GM19452 (cell line): ENCODE measurements around the gene RFTN2.
A peak's percentile ranks its signal among the peaks of the same experiment; 100 is the strongest.
"Not testable (repeated sequence)": the region's sequence is repeated elsewhere in the genome, so short reads cannot be mapped to it uniquely, and the experiment has no call there.

Source experiments
- ATAC-seq: cut with Tn5 transposase; IDR thresholded peaks from one replicate; pipeline ENCODE4 v1.9.1; 2021; ENCODE audit not compliant: unreplicated experiment

RFTN2 gene

GRCh38 chr2:197675711-197676188 lies 363 bp upstream of the RFTN2 start:
- no peak for ATAC-seq

GRCh38 chr2:197674591-197674990 lies 796 bp downstream of the RFTN2 start:
- no peak for ATAC-seq

- no peak for ATAC-seq
Observed at GRCh38 chr2:197674060-197674459, 1.3 kb downstream of the RFTN2 start.

GRCh38 chr2:197673606-197674005 lies 1.8 kb downstream of the RFTN2 start:
- ATAC-seq: no peak

DNA sequence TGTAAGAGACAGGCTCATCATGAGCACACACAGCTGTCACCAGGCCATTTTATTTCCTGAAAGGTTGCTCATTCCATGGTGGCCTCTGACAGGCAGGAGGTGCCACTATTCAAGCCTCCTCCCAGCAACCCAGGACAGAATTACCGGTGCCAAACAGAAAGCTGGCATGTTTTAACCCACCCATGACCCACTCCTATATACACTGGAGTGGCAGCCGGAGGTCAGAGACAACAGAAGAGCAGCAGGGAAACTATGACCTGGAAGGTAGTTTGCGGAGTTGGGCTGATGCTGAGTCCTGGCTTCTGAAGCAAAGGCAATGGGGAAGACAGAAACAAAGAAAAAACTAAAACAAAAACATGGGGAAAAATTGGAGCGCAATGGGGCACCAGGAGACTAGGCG lies 2.3 kb downstream of the RFTN2 start:
- ATAC-seq: no peak

DNA sequence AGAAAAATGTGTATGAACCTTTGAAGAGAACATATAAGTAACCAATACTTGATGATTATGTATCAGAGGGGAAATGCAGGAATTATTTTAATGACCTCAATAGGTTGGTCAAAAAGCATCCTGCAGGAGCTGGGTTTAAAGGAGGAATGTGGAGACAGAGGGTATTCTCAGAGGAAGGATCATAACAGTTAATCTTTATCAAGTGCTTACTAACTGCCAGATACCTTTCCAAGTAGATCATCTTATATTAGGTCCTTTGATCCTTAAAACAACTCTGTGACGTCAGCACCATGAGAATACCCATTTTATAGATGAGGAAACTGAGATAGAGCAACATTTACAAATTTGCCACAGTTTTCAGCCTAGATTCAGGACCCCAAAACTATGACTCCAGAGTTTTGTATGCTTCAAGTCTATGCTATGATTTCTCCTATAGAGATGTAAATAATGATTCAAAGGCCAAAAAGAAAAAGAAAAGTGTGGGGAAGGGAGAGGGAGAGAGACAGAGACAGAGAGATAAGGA lies 3.0 kb downstream of the RFTN2 start:
- ATAC-seq: no peak

DNA sequence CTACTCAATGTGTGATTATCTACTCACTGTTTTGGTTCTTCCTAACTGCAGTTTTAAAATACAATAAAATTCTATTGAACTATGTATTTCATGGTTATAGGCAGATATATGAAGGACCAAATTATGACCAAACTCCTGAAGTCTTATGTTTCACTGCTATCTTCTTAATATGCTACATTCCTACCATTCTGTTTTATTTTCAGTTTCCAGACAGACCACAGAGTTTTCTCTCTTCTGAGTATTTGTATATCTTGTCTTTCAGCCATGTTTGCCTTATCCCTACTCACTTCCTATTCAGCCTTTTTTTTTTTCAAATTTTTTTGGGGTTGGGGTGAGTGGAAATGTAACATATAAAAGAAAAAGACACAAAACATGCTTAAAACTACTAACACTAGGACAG lies 6.3 kb downstream of the RFTN2 start:
- no peak for ATAC-seq

- no peak for ATAC-seq
Observed at GRCh38 chr2:197668296-197668695, 7.1 kb downstream of the RFTN2 start.

- ATAC-seq: no peak
Observed at GRCh38 chr2:197666277-197666676, 9.1 kb downstream of the RFTN2 start.

DNA sequence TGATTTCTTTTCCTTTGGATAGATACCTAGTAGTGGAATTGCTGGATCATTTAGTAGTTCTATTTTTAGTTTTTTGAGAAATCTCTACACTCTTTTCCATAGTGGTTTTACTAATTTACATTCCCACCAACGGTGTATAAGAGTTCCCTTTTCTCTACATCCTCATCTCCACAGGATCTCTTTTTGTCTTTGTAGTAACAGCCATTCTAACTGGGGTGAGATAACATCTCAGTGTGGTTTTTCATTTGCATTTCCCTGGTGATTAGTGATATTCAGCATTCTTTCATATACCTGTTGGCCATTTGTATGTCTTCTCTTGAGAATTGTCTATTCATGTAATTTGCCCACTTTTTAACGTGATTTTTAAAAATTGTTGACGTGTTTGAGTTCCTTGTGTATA lies 13.8 kb downstream of the RFTN2 start:
- ATAC-seq: no peak

GRCh38 chr2:197657562-197657961 lies 17.8 kb downstream of the RFTN2 start:
- no peak for ATAC-seq

DNA sequence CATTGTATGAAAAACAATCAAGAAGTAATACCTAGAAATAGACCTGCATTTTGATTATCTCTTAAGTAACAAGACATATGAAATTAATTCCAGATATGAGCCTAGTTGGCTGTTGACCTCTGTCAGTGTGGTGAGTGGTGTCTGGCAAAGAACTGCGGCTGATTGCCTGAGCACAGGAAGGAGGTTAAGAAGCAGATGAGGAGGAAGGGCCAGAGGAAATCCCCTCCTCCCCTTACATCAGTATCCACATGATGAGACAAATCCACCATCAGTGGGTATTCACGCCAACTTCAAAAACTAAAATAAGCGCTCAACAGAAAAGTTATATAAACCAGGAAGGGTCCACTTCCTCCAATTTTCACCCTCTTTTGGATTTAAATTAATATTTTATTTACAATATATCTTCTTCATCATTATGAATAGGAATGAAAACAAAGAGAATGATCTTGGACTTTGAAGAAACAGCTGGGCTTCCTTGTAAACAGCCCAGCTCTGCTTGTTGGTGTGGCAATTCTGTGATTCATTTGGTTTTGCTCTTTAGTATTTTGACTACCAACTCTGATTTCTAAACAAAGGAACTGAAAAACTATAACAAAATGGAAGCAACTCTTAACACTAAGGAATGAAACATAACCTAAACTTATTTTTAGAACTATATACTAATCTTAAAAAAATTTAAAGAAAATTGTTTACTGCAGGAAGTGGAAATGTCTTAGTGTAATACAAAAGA lies 27.3 kb downstream of the RFTN2 start:
- ATAC-seq: no peak

GRCh38 chr2:197641666-197642065 lies 33.7 kb downstream of the RFTN2 start:
- ATAC-seq: no peak

DNA sequence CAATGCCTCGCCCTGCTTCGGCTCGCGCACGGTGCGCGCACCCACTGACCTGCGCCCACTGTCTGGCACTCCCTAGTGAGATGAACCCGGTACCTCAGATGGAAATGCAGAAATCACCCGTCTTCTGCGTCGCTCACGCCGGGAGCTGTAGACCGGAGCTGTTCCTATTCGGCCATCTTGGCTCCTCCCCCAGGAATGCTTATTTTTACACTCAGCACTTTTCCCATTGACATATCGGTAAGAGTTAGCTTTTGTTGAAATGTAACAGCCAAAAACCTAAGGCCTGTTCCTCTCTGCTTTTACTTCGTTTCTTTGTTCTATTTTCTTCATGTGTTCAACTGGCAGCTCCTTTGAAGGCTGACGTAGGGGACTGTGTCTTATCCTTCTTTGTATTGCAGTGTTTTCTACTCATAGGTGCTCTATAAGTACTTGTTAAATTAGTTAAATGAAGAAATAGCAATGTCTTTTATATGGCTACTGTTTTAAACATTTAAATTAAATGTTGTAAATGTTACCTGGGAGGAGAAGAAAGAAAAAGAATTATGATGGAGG lies 34.7 kb downstream of the RFTN2 start:
- not testable (repeated sequence) for ATAC-seq

GRCh38 chr2:197633109-197633657 lies 42.2 kb downstream of the RFTN2 start:
- no peak for ATAC-seq

GRCh38 chr2:197628043-197628500 lies 47.3 kb downstream of the RFTN2 start:
- no peak for ATAC-seq

GRCh38 chr2:197626965-197627625 lies 48.3 kb downstream of the RFTN2 start:
- ATAC-seq: no peak

- ATAC-seq: no peak
Observed at GRCh38 chr2:197620133-197620532, 55.3 kb downstream of the RFTN2 start.

DNA sequence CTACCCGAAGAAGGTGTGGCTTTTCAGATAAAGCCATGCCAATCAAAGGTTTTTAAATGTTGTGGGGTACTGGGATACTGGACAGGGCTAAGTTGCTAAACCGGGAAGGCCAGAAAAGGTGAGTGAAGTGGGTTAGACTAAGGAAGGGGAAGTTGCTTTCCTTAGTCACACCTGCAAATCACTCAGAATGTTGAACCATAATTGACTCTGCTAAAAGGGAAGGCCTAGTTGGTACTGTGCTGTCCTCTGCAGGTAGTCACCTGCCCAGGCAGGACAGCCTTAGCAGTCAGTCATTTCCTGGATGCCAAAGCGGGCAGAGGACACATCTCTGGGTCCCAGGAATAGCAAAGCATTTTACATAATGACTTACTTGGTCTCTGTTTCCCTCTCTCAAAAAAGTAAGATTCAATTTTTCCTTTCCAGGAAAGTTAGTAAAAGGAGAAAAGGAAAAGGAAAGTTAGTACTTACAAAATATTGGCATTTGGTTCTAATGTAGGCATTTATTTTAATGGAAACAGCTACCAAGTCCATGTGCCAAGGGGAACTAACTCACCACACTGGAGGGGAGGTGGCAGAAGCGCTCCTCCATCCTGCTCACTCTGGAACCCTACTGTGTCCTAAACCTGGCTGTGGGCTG lies 60.3 kb downstream of the RFTN2 start:
- ATAC-seq: peak; percentile 53

DNA sequence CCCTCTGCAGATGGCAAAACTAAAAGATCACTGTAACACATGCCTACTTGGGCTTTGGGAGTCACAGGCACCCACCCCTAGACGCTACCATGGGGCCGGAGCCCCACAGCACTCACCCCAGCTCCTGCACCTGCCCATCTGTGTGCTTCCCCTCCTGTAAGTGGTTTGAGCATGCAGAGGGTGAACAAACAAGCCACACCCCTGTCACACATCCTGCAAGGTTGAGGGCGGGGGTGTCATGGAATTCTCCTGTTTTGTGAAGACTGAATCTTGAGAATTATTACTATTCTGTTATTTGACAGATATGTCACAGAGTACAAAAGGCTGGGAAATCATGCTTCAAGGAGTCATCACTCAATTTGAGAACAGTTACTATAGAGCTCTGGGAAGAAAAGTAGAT lies 60.9 kb downstream of the RFTN2 start:
- no peak for ATAC-seq

- no peak for ATAC-seq
Observed at GRCh38 chr2:197613509-197613987, 61.8 kb downstream of the RFTN2 start.
